AG10803 (cell line): Measurements from ENCODE around the gene MGAT5.

Experiments used
- DNase-seq: peaks from one replicate; pipeline ENCODE4 v3.0.0; 2010; ENCODE audit warnings: low read depth
- H3K4me3 ChIP-seq: 2 replicates; pipeline ENCODE4 v1.5.1; 2011; ENCODE audit warnings: mild to moderate bottlenecking, low read length, control low read depth
- CTCF ChIP-seq: conservative IDR thresholded peaks from 2 replicates; pipeline ENCODE4 v1.5.1; 2011; ENCODE audit warnings: mild to moderate bottlenecking, low read length, control low read depth, inconsistent platforms

MGAT5 gene

DNA sequence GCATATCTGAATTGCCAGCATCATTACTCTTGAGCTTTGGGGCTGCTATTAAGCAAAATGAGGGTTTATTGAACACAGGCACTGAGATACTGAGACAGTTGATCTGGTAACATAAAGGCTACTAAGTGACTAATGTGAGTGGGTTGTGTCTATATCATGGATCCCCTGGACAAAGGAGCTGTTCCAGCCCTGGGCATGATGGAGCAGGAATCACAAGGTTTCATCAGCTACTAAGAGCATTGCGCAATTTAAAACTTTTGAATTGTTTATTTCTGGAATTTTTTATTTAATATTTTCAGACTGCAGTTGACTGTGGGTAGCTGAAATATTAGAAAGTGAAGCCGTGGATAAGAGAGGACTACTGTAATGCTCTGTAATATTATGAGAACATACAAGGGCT lies 73.5 kb downstream of the MGAT5 start:
- DNase-seq: peak; percentile 42
- no peak overlapping the region for H3K4me3 ChIP-seq
- TF ChIP-seq CTCF: no peak

DNA sequence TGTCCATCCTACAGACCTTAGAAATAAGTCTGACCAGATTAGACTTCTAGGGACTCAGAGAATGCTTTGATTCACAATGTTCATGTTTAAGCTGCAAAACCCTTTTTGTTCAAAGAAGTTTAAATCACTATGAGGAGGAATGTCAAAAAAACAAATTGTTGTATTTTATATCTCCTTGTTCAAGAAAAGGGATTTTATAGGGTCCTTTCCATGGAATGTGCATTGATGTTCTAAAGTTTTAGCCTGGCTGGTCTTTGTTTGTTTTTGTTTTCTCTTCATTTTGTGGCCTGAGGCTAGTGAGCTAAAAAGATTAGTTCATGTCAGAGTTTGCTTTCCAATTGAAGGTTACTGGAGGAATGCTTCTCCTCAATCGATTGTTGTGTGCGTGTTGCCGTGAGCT lies 77.2 kb downstream of the MGAT5 start:
- DNase-seq: no peak
- H3K4me3 ChIP-seq: no peak overlapping the region
- TF ChIP-seq CTCF: no peak

DNA sequence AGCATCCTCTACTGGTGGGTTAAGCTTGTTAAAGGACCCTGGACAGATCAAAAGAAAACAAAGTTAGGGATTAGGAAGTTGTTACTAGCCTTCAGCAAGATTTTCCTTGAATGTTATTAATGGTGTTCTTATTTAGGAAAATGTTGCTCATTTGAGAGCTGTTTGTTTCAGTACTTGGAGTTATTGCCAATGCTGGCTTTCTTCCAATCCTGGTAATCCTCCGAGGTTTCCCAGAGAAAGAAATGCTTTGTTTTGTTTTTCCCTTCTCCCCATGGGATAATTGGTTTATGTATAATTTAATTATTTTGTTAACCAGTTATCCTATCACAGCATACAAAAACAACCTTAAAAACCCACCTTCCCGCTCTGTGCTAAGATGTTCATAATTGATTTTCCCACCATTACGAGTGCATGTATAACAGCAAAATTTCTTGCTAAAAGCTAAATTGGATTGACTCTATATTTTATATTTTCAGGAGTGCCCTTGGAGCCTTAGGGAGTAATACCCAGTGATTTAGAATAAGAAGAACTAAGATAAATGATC lies 79.8 kb downstream of the MGAT5 start:
- no peak for TF ChIP-seq CTCF
- H3K4me3 ChIP-seq: no peak overlapping the region
- no peak for DNase-seq

- no peak for DNase-seq
- TF ChIP-seq CTCF: no peak
- no peak overlapping the region for H3K4me3 ChIP-seq
Observed at GRCh38 chr2:134334542-134335353, 80.9 kb downstream of the MGAT5 start.

GRCh38 chr2:134335601-134336000 lies 81.7 kb downstream of the MGAT5 start:
- DNase-seq: no peak
- TF ChIP-seq CTCF: no peak
- no peak overlapping the region for H3K4me3 ChIP-seq

DNA sequence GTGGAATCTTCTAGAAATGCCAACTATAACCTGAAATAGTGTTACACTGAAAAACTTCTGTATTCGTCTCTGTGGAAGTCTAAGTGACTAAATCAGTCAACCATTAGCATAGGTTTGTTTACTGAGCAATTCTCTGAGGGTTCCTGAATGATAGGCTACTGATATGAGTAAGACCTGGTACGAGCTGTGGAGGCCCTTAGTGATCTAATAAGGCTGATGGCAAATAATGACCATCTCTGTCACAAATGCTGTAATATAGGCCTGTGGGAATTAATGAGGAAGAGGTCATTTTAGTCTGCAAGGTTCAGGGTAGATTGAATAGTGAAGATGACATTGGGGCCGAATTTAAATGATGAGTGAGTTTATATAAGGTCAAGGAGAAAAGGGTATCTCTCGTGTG lies 82.5 kb downstream of the MGAT5 start:
- no peak for DNase-seq
- no peak for TF ChIP-seq CTCF
- H3K4me3 ChIP-seq: no peak overlapping the region

DNA sequence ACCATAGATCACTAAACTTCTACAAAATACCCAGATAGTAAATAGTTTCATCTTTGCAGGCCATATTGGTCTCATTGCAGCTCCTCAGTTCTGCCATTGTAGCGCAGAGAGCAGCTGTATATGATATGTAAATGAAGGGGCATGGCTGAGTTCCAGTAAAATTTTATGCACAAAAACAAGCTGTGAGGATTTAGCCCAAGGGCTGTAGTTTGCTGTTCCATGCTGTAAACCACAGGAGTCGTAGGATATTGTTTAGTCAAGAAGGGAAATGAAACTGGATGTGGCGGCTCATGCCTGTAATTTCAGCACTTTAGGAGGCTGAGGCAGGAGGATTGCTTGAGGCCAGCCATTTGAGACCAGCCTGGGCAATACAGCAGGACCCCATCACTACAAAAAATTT lies 83.0 kb downstream of the MGAT5 start:
- no peak for TF ChIP-seq CTCF
- DNase-seq: no peak
- no peak overlapping the region for H3K4me3 ChIP-seq
